H1 (cell line): ENCODE results near the gene ZNF454.

Experiments used
- CTBP2 ChIP-seq: IDR thresholded peaks from 2 replicates; pipeline ENCODE4 v1.7.0; 2011; ENCODE audit warnings: borderline replicate concordance, mild to moderate bottlenecking, moderate library complexity, mixed read lengths, low read length; ENCODE audit not compliant: insufficient read depth, insufficient read length
- CTCF ChIP-seq, 3 experiments: IDR thresholded peaks; 1 replicate in 2 of 3; 2 replicates in 1 of 3; pipeline versions ENCODE4 v1.5.1 to v1.6.1; 2011; ENCODE audit warnings: low read length in 3 of 3, mild to moderate bottlenecking in 3 of 3, inconsistent platforms in 2 of 3, low read depth in 1 of 3, moderate library complexity in 1 of 3; ENCODE audit not compliant: insufficient read depth in 1 of 3; ENCODE audit errors: control extremely low read depth in 1 of 3
- GABPA ChIP-seq: IDR thresholded peaks from 2 replicates; pipeline ENCODE4 v1.6.1; 2011; ENCODE audit warnings: mild to moderate bottlenecking, low read length, moderate library complexity, borderline replicate concordance; ENCODE audit not compliant: insufficient read depth
- GTF2F1 ChIP-seq: IDR thresholded peaks from 2 replicates; pipeline ENCODE4 v1.6.1; 2012; ENCODE audit warnings: low read depth, low read length, improper control_type of control experiment, borderline replicate concordance
- POLR2AphosphoS5 ChIP-seq: IDR thresholded peaks from 2 replicates; pipeline ENCODE4 v1.6.1; 2011; ENCODE audit warnings: low read depth, low read length
- TAF7 ChIP-seq: optimal IDR thresholded peaks from 2 replicates; pipeline ENCODE3; 2011; ENCODE audit warnings: low read depth, mild to moderate bottlenecking, inconsistent platforms, low read length, moderate library complexity, borderline replicate concordance
- ZNF274 ChIP-seq: IDR thresholded peaks from 2 replicates; pipeline ENCODE4 v1.7.0; 2012; ENCODE audit warnings: low read length, borderline replicate concordance; ENCODE audit errors: extremely low read depth

- TF ChIP-seq POLR2AphosphoS5 (no peak), GTF2F1 (no peak), CTCF (IDR thresholded peaks at IDR 0.05; ENCODE audit: control extremely low read depth in 1 of 3, insufficient read depth in 1 of 3, low read depth in 1 of 3, low read length in 3 of 3) (no peak), GABPA (no peak), ZNF274 (no peak), TAF7 (no peak), CTBP2 (no peak)
Observed at GRCh38 chr5:178993236-178993765, 52.3 kb downstream of the ZNF454 start.
